PFSK-1 (cell line): ENCODE measurements around the gene KPNA3.

Experiments
- POLR2AphosphoS5 ChIP-seq: IDR thresholded peaks from 2 replicates; pipeline ENCODE4 v1.6.1; 2012; ENCODE audit warnings: low read depth, mild to moderate bottlenecking, control low read depth, low read length, moderate library complexity
- REST ChIP-seq, 2 experiments: IDR thresholded peaks; 2 replicates each; pipeline versions ENCODE4 v1.6.1 to v1.8.0; 2011 to 2012; ENCODE audit warnings: low read depth in 2 of 2, low read length in 2 of 2, control low read depth in 1 of 2, inconsistent platforms in 1 of 2, mild to moderate bottlenecking in 1 of 2, moderate library complexity in 1 of 2; ENCODE audit not compliant: insufficient read depth in 1 of 2
- SIN3A ChIP-seq: IDR thresholded peaks from 2 replicates; pipeline ENCODE4 v1.6.1; 2012; ENCODE audit warnings: mild to moderate bottlenecking, low read length, moderate library complexity, borderline replicate concordance; ENCODE audit not compliant: insufficient read depth
- TAF1 ChIP-seq: IDR thresholded peaks from 2 replicates; pipeline ENCODE4 v1.6.1; 2012; ENCODE audit warnings: low read length, control low read depth, borderline replicate concordance; ENCODE audit not compliant: insufficient read depth

DNA sequence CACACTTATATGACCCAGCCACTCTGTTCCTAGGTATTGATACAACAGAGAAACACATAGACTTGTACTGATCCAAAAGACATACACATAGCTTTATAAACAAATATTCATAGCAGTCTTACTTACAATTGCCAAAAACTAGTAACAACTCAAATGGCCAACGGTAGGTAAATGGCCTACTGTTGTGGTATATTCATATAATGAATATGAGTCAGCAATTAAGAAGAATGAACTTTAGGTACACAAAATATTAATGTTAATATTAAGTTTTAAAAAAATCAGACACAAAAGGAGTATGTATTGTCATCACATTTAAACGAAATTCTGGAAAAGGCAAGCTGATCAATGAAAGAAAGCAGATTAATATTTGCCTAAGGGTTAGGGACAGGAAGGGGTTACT is 19.7 kb downstream of the KPNA3 start:
- TF ChIP-seq REST (IDR thresholded peaks at IDR 0.05; ENCODE audit: insufficient read depth in 1 of 2, low read depth in 2 of 2, low read length in 2 of 2) (no peak), POLR2AphosphoS5 (no peak), TAF1 (no peak), SIN3A (no peak)
